ENCODE measurements around the gene IFI27L2. TPM values are rescaled to one million over a fixed set of nuclear protein-coding genes. Genes with fewer than 3 reads are reported as not detected.
A peak's percentile ranks its signal among the peaks of the same experiment; 100 is the strongest.

IFI27L2 gene
- total RNA-seq, 1 donor from 2014 or later = 32.2 TPM

DNA sequence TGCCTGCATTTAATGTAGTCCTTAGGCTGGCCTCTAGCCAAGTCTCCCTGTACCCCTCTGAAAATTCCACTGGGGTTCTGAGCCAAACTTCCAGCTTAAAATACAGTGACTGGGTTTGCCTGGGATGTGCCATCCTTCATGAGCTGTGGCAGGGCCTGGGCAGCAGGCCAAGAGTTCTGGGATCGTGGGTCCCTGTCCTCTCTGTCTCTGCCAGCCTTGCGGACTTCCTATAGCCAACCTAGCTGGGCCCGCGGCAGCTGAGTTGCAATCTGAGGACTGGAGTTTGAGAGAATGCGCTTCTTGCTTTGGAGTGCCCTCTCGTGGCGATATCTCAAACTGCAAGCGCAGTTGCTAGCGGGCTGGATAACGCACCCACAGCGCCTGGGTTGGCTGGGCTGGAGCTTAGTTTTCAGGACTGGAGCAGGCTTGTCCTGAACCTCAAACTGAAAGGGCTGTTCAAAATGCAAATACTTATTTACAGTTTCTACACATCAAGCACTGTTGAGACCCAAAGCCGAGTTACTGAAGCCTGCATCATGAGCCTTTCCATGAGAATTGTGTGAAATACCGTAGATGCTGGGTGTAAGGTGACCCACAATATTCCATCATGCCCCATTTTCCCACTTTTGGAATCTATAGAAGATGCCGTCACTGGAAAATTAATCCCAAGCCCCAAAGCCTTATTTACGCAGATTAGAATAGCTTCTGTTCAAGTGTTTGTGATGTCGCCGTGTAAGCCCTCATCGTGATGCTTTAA, 7.3 kb upstream of the IFI27L2 start:
- DNase-seq (ENCODE audit: low spot score, unreplicated experiment) = peak; percentile 79
- Mint-ChIP-seq H3K36me3 (ENCODE audit: insufficient read depth) (no peaks in the 10 kb centered on the region), H3K9me3 (ENCODE audit: low read depth) (peaks cover 10% of the 10 kb centered on the region), H3K4me1 (ENCODE audit: low read depth) (no peaks in the 10 kb centered on the region), H3K4me3 (ENCODE audit: low read depth) (no peak overlapping the region), H3K27ac (no peak overlapping the region), H3K27me3 (peaks cover 6% of the 10 kb centered on the region)
- TF ChIP-seq, protein P1, sequence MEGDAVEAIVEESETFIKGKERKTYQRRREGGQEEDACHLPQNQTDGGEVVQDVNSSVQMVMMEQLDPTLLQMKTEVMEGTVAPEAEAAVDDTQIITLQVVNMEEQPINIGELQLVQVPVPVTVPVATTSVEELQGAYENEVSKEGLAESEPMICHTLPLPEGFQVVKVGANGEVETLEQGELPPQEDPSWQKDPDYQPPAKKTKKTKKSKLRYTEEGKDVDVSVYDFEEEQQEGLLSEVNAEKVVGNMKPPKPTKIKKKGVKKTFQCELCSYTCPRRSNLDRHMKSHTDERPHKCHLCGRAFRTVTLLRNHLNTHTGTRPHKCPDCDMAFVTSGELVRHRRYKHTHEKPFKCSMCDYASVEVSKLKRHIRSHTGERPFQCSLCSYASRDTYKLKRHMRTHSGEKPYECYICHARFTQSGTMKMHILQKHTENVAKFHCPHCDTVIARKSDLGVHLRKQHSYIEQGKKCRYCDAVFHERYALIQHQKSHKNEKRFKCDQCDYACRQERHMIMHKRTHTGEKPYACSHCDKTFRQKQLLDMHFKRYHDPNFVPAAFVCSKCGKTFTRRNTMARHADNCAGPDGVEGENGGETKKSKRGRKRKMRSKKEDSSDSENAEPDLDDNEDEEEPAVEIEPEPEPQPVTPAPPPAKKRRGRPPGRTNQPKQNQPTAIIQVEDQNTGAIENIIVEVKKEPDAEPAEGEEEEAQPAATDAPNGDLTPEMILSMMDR (IDR thresholded peaks at IDR 0.05; ENCODE audit: unreplicated experiment) = peak; percentile 91

DNA sequence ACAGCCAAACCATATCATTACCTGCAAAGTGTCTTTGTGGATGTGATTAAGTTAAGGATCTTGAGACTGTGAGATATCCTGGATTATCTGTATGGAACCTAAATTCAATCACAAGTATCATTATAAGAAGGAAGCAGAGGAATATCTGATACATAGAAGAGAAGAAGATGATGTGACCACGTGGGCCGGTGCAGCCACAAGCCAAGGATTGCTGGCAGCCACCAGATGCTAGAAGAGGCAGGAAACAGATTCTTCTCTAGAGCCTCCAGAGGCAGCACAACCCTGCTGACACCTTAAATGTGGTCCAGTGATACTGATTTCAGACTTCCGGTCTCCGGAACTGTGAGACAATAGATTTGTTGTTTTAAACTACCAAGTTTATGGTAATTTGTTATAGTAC, 6.1 kb upstream of the IFI27L2 start:
- TF ChIP-seq, protein P1 (IDR thresholded peaks at IDR 0.05; ENCODE audit: unreplicated experiment) = no peak
- H3K4me1 Mint-ChIP-seq (ENCODE audit: low read depth) = no peaks in the 10 kb centered on the region
- peaks cover 10% of the 10 kb centered on the region for H3K9me3 Mint-ChIP-seq (ENCODE audit: low read depth)
- H3K27me3 Mint-ChIP-seq = peaks cover 6% of the 10 kb centered on the region
- no peak overlapping the region for H3K4me3 Mint-ChIP-seq (ENCODE audit: low read depth)
- H3K36me3 Mint-ChIP-seq (ENCODE audit: insufficient read depth) = no peaks in the 10 kb centered on the region
- H3K27ac Mint-ChIP-seq = no peak overlapping the region
- no peak for DNase-seq (ENCODE audit: low spot score, unreplicated experiment)

GRCh38 chr14:94132285-94132887, 3.0 kb upstream of the IFI27L2 start:
- TF ChIP-seq, protein P1 (IDR thresholded peaks at IDR 0.05; ENCODE audit: unreplicated experiment) = peak; percentile 86
- H3K27me3 Mint-ChIP-seq = peaks cover 2% of the 10 kb centered on the region
- H3K36me3 Mint-ChIP-seq (ENCODE audit: insufficient read depth) = no peaks in the 10 kb centered on the region
- peaks cover 10% of the 10 kb centered on the region for H3K9me3 Mint-ChIP-seq (ENCODE audit: low read depth)
- peaks cover 10% of the 10 kb centered on the region for H3K4me1 Mint-ChIP-seq (ENCODE audit: low read depth)
- DNase-seq (ENCODE audit: low spot score, unreplicated experiment) = peak; percentile 39
- no peak overlapping the region for H3K4me3 Mint-ChIP-seq (ENCODE audit: low read depth)
- no peak overlapping the region for H3K27ac Mint-ChIP-seq

DNA sequence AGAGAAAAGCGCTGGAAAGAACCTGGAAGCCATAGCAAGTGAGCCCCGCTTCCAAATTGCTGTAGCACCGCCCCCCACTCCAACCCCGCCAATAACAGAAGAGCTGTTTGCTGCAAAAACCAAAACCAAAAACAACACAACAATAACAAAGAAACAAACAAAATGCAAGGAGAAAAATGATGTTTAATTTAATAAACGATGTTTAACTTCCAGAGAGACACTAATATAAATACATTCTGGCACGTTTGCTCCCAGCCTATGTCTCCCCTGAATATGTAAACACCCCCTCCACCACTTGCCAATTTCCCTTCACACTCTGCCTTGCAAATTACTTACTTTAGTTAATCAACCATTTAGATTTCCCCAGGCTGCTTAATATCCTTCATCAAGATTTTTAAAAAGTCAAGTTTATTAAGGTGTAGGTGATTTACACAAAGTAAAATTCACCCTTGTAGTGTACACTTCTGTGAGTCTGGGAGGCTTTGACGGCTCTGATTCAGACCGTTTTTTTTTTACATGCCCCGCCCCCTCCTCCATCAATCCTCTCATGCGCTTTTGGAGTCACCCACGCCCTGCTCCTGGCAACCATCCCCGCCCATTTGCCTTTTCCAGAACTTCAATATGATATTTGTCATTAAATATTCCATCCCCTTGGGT, 482 bp upstream of the IFI27L2 start:
- no peak for DNase-seq (ENCODE audit: low spot score, unreplicated experiment)
- Mint-ChIP-seq H3K4me3 (ENCODE audit: low read depth) (peak overlapping the region; percentile 72), H3K27me3 (no peaks in the 10 kb centered on the region)

More for the DNA sequence above, 482 bp upstream of the IFI27L2 start:
- peak overlapping the region; percentile 43 for H3K27ac Mint-ChIP-seq
- TF ChIP-seq, protein P1 (IDR thresholded peaks at IDR 0.05; ENCODE audit: unreplicated experiment) = no peak
- peaks cover 10% of the 10 kb centered on the region for H3K4me1 Mint-ChIP-seq (ENCODE audit: low read depth)
- no peaks in the 10 kb centered on the region for H3K36me3 Mint-ChIP-seq (ENCODE audit: insufficient read depth)
- H3K9me3 Mint-ChIP-seq (ENCODE audit: low read depth) = peaks cover under 1% of the 10 kb centered on the region
